Lower leg skin (tissue), 4 donors: ENCODE results near the gene MAP3K3. TPM values are rescaled to one million over a fixed set of nuclear protein-coding genes. Genes with fewer than 3 reads are reported as not detected.

Experiments
- DNase-seq, 2 donors: peaks; one replicate each; pipeline ENCODE4 v3.0.0-alpha.2; 2019; ENCODE audit warnings: low spot score in 2 of 2
- H3K4me3 ChIP-seq: fragments of 200-600 bp; sonication (generic); 2 replicates; pipeline ENCODE4 v1.5.1; 2017; ENCODE audit warnings: mild to moderate bottlenecking, low read depth; ENCODE audit not compliant: poor library complexity, severe bottlenecking
- CTCF ChIP-seq, 3 donors: fragments of 450-650 bp; IDR thresholded peaks; one replicate each; pipeline ENCODE4 v1.5.1; 2016; ENCODE audit warnings: antibody characterized with exemption in 3 of 3, mild to moderate bottlenecking in 3 of 3, moderate library complexity in 2 of 3
- POLR2A ChIP-seq, 2 donors: fragments of 450-650 bp; IDR thresholded peaks; one replicate each; pipeline ENCODE4 v1.6.1; 2016 to 2017; ENCODE audit warnings: antibody characterized with exemption in 2 of 2, mild to moderate bottlenecking in 1 of 2, moderate library complexity in 1 of 2
- whole genome bisulfite sequencing, 2 donors: methylation state at CpG; one replicate each; pipeline ENCODE4 v1.1.5; 2018; 5-methylcytosine and 5-hydroxymethylcytosine counted together
- intact Hi-C: fragments of 100-400 bp; cut with DNase I; formaldehyde crosslinking; loops from one replicate; pipeline ENCODE4 v1.15.0; 2023; ENCODE audit warnings: low total_unique reads
- total RNA-seq, 4 donors: library from RNA; depleted of rRNA; stranded (reverse); fragments of >200 nt; gene quantifications; one replicate each; pipeline ENCODE4 v1.1.0, GENCODE V29; 2016

The MAP3K3 gene
- total RNA-seq, 4 donors from 2014 or later = 25.2 to 54.1 (median 39.6) TPM

GRCh38 chr17:63675607-63676546 is 53.7 kb downstream of the MAP3K3 start:
- intact Hi-C loops = no loop called here
- peak in 1 of 2 donors; percentile 57 for DNase-seq
- WGBS, 2 donors = 19 to 27% methylated on average over 6 of the region's 6 CpGs
- TF ChIP-seq CTCF (IDR thresholded peaks at IDR 0.05) (no peak), POLR2A (IDR thresholded peaks at IDR 0.05) (no peak)
- no peak overlapping the region for H3K4me3 ChIP-seq

GRCh38 chr17:63676584-63676983 is 54.4 kb downstream of the MAP3K3 start:
- TF ChIP-seq POLR2A (IDR thresholded peaks at IDR 0.05) (no peak), CTCF (IDR thresholded peaks at IDR 0.05) (no peak)
- H3K4me3 ChIP-seq = no peak overlapping the region
- peak in 1 of 2 donors; percentile 56 for DNase-seq
- intact Hi-C loops = no loop called here
- 66 to 67% methylated on average over 3 of the region's 3 CpGs for WGBS, 2 donors

- no peak overlapping the region for H3K4me3 ChIP-seq
- intact Hi-C loops = no loop called here
- 95 to 97% methylated on average over 5 of the region's 5 CpGs for WGBS, 2 donors
- TF ChIP-seq CTCF (IDR thresholded peaks at IDR 0.05) (no peak), POLR2A (IDR thresholded peaks at IDR 0.05) (no peak)
- DNase-seq = no peak
Observed at GRCh38 chr17:63679214-63679613, 57.0 kb downstream of the MAP3K3 start.

GRCh38 chr17:63680700-63681099 is 58.5 kb downstream of the MAP3K3 start:
- WGBS, 2 donors = 96 to 100% methylated on average over 1 of the region's 1 CpG
- DNase-seq = no peak
- intact Hi-C loops = no loop called here
- TF ChIP-seq POLR2A (IDR thresholded peaks at IDR 0.05) = no peak
- no peak for TF ChIP-seq CTCF (IDR thresholded peaks at IDR 0.05)
- H3K4me3 ChIP-seq = no peak overlapping the region

GRCh38 chr17:63681530-63681929 is 59.3 kb downstream of the MAP3K3 start:
- no peak for TF ChIP-seq POLR2A (IDR thresholded peaks at IDR 0.05)
- no peak for TF ChIP-seq CTCF (IDR thresholded peaks at IDR 0.05)
- WGBS, 2 donors = 77 to 82% methylated on average over 8 of the region's 8 CpGs
- intact Hi-C loops = no loop called here
- no peak overlapping the region for H3K4me3 ChIP-seq
- DNase-seq = no peak
